IMR-90 (cell line): ENCODE results near the gene PCBP3.

ENCODE experiments used
- CTCF ChIP-seq: conservative IDR thresholded peaks from 2 replicates; pipeline ENCODE4 v1.5.1; 2012; ENCODE audit warnings: mild to moderate bottlenecking, low read depth, low read length, improper control_type of control experiment
- MAZ ChIP-seq: IDR thresholded peaks from 2 replicates; pipeline ENCODE4 v1.6.1; 2012; ENCODE audit warnings: low read depth, mild to moderate bottlenecking, low read length, improper control_type of control experiment, moderate library complexity, borderline replicate concordance
- MXI1 ChIP-seq: IDR thresholded peaks from 2 replicates; pipeline ENCODE4 v1.6.1; 2012; ENCODE audit warnings: low read depth, mild to moderate bottlenecking, low read length, moderate library complexity, borderline replicate concordance
- RCOR1 ChIP-seq: IDR thresholded peaks from 2 replicates; pipeline ENCODE4 v1.6.1; 2012; ENCODE audit warnings: mild to moderate bottlenecking, low read length, improper control_type of control experiment; ENCODE audit not compliant: insufficient replicate concordance
- RFX5 ChIP-seq: IDR thresholded peaks from 2 replicates; pipeline ENCODE4 v1.8.0; 2012; ENCODE audit warnings: low read depth, mild to moderate bottlenecking, low read length, moderate library complexity

DNA sequence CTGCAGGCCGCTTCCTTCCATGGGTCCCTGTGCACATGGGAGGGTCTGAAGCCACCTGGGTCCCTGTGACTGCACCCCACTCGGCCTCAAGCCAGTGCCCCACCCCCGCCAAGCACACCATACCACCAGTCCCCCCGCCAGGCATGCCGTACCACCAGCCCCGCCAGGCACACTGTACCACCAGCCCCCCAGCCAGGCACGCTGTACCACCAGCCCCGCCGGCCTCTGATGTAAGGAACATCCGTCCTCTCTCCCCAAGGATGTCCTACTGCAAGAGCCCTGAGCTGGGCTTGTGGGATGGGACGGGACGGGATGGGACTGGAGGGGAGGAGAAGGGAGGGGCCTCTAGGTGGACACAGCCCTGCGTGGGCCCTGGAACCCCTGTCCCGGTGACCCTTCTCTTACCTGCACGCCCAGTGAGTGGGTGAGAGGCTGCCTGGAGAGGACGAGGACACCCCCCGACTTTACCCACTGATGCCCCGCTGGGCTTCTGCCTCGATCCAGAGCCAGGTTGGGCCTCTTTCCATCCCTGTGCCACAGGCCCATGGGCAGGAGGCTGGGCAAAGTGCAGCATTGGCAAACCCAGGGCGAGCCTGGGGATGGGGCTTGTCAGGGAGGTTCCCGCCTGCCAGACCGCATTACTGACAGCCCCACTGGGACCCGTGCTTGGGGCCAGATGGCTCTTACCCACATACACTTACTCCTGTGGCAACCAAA, 297.3 kb downstream of the PCBP3 start:
- TF ChIP-seq MXI1, result no peak
- TF ChIP-seq CTCF, result no peak
- TF ChIP-seq RCOR1, result no peak
- TF ChIP-seq MAZ, result no peak
- TF ChIP-seq RFX5, result no peak
